ENCODE measurements around the gene PAK5.

- no peak for TF ChIP-seq POLR2A (IDR thresholded peaks at IDR 0.05)
- TF ChIP-seq, protein P1, sequence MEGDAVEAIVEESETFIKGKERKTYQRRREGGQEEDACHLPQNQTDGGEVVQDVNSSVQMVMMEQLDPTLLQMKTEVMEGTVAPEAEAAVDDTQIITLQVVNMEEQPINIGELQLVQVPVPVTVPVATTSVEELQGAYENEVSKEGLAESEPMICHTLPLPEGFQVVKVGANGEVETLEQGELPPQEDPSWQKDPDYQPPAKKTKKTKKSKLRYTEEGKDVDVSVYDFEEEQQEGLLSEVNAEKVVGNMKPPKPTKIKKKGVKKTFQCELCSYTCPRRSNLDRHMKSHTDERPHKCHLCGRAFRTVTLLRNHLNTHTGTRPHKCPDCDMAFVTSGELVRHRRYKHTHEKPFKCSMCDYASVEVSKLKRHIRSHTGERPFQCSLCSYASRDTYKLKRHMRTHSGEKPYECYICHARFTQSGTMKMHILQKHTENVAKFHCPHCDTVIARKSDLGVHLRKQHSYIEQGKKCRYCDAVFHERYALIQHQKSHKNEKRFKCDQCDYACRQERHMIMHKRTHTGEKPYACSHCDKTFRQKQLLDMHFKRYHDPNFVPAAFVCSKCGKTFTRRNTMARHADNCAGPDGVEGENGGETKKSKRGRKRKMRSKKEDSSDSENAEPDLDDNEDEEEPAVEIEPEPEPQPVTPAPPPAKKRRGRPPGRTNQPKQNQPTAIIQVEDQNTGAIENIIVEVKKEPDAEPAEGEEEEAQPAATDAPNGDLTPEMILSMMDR (IDR thresholded peaks at IDR 0.05 in 8 of 11, conservative IDR thresholded peaks at IDR 0.05 in 3 of 11) = no peak
- TF ChIP-seq POLR2AphosphoS5 (IDR thresholded peaks at IDR 0.05) = no peak
Observed at GRCh38 chr20:9628589-9628988, 210.3 kb downstream of the PAK5 start.

Data from spleen (tissue), 7 donors.